ENCODE results near the gene PDILT.
"Not testable (repeated sequence)": the region's sequence is repeated elsewhere in the genome, so short reads cannot be mapped to it uniquely, and the experiment has no call there.

Gene PDILT

DNA sequence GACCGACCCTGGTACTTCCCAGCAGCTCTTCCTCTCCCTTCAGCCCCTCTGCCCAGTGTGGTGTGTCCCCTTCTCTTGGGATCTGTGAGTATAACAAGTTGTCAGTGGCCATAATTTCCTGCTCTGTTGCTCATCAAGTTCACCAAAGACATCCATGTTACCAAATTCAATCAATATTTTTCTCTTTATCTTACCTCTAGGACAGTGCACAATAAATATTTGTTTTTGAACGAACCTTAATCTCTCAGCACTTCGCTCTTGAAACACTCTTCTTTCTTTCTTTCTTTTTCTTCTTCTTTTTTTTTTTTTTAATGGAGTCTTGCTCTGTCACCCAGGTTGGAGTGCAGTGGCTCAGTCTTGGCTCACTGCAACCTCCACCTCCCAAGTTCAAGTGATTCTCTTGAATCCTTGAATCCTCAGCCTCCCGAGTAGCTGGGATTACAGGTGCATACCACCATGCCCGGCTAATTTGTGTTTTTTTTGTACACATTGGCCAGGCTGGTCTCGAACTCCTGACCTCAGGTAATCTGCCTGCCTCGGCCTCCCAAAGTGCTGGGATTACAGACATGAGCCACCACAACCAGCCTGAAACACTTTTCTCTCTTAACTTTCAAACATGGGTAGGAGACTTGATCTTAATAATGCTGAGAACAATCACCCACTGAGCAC, 49.3 kb downstream of the PDILT start:
- no peak for DNase-seq

DNA sequence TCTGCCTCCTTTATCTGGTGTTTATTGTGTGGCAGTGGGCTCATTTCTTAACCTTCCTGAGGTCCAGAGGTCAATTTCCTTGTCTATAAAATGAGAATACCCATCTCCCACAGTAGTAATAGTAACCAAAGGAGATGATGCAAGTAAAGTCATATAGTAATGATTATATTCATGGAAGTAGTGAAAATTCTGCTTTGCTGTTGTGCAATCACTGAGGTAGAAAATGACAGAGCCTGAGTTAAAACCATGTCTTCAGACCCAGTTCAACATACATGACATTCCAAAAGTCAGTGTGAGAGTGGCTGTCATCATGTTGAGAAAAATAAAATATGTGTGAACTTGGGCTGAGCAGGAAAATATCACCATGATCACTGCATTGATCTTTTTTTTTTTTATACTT, 51.2 kb downstream of the PDILT start:
- DNase-seq: no peak

DNA sequence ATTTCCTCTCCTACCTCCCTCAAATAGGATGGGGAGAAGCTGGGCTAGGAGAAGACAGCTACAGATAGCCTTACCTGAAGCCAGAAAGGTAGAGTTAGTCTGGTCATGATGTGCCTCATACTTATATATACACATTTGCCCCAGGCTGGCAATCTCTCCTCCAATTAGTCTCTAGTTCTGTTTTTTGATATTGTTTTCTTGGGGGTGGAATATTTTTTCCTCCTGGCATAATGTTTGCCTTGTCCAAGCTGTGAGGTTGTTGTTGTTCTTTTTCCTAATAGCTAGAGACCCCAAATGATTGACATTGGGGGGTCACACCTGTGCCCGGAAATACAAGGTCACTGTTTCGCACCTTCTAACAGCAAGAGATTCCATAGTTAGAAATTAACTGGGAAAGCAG, 51.9 kb downstream of the PDILT start, which contains the start of gene UMOD:
Gene UMOD, minus strand, starts transcription at position 101 of the 400 bp plus-strand sequence. CDS start 1,978 bp downstream, outside the sequence.
- no peak for DNase-seq

DNA sequence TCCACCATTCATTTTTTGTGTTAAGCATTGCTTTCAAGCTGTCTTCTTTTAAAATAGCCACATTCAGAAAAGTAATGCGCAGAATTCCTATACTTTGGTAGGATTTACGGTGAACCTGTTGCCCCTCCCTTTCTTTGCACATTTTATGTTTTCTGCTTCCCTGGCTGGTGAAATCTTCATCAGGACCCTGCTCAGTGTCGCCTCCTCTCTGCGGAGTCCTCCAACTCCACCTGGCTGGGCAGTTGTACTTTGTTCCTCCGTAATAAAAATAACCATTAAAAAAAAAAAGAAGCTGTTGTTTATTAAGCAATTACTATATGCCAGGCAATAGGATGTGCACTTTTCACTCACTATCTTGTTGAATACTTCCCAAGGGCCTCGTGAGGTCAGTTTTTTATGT, 54.9 kb downstream of the PDILT start:
- no peak for DNase-seq

DNA sequence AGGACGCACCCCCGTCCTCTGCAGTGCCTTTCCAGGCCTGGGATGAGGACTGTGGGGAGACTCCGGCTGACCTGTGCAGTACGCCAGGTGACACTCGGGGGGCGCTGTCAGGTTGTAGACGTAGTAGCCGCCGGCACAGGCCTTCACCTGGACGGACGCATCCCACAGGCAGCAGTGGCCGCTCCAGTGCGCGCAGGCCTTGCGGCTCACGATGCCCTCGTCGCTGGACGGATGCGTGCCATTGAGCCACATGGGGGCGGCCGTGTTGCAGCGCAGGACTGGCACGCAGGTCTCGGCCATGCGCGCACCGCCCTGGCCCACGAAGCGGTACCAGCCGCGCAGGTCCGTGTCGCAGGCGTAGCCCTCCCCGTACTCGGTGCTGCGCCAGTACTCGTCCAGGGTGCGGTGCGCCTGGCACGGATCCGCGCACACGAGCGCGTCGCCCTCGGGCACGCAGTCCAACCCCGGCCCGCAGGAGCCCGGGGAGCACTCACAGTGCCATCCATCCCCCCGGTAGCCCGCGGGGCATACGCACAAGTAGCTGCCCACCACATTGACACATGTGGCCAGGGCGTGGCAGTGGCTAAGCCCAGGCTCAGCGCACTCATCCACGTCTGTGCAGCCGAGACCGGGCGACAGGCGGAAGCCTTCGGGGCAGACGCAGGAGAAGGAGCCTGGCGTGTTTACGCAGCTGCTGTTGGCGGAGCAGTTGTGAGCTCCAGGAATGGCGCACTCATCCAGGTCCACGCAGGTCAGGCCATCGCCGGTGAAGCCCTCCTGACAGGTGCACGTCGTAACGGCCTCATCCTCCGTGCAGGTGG, 56.0 kb downstream of the PDILT start:
- DNase-seq: peak; percentile 67

GRCh38 chr16:20347666-20348364, 56.7 kb downstream of the PDILT start:
- no peak for DNase-seq

DNA sequence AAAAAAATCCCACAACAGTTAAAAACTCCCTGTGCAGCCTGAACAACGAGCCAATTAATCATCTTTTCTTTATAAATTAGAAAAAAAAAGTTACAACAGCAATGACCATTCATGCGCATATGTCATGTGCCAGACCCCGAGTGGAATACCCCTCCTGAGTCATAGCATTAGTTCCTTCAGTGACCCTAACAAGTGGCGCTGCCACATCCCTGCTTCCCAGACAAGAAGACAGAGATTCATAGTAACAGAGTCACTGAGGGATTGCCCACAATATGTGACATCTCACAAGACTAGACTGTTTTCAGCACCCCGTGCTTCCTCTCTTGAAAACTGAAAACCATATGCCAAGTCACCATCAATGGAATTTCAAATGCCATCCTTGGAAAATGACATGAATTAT, 59.9 kb downstream of the PDILT start:
- DNase-seq: no peak

- no peak for DNase-seq
These were observed 64.8 kb downstream of the PDILT start for GRCh38 chr16:20339744-20340143.

DNA sequence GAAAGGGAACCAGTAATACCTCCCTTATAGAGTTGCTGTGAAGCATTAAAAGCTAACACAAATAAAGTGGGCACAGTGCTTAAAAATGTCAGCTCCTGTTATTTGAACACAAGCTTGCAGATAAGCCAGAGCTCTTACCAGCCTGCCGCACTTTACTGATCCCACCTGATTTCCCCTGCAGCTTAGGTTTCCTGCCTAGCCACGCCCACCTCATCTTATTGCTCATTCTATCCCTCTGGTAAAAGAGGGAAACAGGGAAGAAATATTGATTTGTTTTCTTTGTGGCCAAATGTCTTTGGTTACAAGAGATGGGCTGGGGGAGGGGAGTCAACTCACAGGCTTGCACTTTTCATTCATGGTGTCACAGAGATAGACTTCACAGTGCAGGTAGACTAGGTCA, 67.6 kb downstream of the PDILT start:
- no peak for DNase-seq

GRCh38 chr16:20334396-20334795, 70.1 kb downstream of the PDILT start:
- no peak for DNase-seq

GRCh38 chr16:20333120-20333519, 71.4 kb downstream of the PDILT start:
- no peak for DNase-seq

DNA sequence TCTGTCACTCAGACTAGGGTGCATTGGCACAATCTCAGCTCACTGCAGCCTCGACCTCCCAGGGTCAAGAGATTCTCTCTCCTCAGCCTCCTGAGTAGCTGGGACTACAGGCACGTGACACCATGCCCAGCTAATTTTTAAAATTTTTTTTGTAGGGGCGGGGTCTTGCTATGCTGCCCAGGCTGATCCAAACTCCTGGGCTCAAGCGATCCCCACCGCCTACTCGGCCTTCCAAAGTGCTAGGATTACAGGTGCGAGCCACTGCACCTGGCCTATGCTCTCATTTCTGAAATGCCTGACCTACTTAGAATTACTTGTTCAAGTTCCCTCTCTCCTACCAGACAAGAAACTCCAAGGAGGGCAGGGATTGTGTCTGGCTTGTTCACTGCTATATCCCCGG, 72.1 kb downstream of the PDILT start:
- DNase-seq: no peak

- DNase-seq: no peak
These were observed 72.9 kb downstream of the PDILT start for GRCh38 chr16:20331635-20332034.

DNA sequence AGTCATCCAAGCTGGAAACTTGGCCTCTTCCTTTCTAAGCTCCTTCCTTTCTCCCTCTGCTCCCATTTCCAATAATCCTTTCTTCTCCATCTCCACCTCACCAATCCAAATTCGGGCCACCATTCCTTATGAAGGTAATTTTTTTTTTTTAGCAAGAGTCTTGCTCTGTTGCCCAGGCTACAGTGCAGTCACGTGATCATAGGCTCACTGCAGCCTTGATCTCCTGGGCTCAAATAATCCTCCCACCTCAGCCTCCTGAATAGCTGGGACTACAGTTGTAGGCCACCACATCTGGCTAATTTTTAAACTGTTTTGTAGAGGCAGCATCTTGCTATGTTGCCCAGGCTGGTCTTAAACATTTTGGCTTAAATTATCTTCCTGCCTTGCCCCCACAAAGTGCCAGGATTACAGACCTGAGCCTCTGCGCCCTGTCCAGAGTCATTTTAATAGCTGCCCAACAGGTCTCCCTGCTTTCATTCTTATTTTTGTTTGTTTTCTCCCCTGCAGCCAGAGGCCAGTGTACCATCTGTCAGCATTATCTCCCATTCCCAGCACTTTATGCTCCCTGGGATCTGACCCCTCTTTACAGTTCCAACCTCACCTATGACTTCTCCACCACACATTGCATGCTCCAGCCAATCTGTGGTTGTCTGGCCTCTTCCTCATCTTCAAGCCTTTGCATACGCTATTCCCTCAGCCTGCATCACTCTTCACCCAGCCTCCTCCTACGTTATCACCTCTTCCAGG, 75.0 kb downstream of the PDILT start:
- DNase-seq: no peak

DNA sequence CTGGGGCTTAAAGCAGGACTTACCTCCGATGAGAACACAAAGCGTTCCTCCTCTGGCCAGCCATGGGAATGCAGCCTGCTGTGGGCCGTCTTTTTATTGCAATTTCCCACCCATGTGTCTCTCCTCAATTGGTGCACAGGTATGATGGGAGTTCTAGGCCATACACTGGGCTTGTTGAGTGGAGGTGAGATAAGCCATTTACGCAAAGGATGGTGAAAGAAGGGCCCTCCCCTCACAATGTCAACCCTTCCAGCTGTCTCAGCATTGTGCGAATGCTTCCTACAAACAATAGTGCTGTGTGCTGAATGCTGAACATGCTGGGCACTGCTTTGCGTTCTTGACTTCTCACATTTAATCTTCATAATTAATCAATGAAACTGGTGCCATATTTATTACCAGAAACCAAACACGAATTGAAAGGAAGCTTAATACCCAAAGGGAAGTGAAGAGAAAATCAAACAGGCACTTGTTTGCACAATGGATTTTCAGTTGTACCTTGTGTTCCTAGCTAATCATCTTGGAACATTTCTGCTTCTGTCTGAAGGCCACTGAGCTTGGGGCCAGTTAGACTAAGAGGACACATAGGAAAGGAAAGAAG, 77.0 kb downstream of the PDILT start, which contains the start of gene GP2:
Gene GP2, minus strand, starts transcription at position 70 of the 598 bp plus-strand sequence. CDS start 1,082 bp downstream, outside the sequence.
- DNase-seq: peak; percentile 82

DNA sequence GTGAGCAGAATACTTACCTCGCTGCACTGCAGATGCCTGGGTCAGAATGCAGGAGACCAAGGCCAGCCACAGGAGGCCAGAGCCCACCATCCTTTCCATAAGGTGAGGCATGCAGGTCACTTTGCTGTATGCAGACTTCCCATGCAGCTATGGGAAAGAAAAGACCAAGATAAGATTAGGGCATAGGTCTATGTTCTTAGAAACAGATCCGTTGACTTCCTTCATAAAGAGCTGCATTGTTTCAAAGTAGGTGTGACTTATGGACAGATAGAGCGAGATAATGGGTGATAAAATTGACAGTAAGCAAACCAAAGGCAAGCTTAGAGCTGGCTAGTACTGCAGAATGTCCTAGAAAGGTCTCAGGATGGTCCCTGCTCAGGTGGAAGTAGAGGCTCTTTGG, 78.2 kb downstream of the PDILT start:
- no peak for DNase-seq

DNA sequence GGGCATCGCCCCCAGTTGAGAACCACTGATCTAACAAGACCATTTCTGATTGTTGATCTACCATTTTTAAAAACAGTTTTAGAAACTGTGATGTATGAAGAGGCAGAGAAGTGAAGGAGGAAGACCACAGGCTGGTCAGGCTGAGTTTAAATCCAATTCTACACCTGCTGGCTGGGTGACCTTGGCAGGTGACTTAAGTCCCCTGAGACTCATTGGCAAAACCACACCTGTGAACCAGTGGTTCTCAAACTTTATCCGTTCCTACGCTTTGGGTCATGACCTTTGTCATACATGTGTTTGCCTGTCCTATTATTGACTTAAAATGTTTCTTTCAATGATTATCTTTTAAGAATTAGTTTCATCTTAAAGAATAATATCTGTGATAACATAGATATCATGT, 79.5 kb downstream of the PDILT start:
- no peak for DNase-seq

DNA sequence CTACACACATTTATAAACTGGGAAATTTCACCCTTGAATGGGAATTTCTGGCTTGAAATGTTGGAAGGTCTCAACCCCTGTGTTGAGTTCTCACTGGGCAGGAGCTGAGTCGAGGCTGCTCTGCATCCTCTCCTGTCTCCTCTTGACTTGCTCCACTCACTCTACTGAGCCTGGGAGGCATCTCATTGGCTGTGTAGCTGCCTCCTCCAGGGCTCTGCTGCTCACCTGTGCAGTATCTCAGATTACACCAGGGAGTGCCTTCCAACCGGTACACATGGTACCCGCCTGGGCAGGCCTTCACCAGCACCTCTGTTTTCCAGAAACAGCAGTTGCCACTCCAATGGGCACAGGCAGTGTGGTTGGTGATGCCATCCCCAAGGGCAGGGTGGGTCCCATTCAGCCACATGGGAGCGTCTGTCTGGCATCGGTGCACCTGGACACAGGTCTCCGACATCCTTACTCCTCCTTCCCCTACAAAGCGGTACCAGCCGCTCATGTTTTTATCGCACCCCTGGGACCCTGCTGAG, 80.9 kb downstream of the PDILT start:
- DNase-seq: peak; percentile 84

DNA sequence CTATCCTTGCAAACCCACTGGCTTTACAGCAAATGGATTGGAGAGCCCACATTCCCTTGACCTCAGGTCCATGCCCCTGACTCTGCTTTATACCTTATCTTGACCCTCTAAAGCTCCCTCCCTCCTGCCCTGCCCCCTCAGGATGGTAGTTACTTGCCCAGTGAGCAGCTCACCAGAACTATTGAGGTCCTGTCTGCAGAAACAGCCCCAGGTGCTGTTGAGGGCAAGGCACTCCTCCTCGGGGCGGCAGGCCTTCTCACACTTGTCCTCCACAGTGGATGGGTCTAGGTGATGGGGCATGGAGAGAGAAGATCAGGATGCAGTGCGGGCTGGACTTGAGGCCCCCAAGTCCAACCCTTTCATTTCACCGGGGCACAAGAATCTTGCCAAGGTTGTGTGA, 81.8 kb downstream of the PDILT start:
- no peak for DNase-seq

DNA sequence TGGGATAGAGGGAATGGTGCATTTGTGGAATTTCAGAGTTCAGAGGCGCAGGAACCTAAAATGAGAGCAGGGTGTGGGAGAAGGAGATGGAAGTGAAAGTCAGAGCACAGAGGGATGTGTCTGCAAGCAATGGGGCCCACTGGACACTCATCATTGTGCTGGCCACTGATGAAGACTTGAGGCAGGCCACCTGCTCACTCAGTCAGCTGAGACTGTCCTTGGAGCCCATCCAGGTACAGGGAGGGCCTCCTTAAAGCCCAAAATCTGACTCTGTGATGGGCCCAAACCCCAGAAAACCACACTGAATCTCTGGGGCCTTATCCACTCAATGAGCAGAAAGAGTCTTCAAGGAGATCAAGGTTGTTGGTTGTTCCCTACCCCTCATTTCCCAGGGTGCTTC, 82.9 kb downstream of the PDILT start:
- DNase-seq: no peak

DNA sequence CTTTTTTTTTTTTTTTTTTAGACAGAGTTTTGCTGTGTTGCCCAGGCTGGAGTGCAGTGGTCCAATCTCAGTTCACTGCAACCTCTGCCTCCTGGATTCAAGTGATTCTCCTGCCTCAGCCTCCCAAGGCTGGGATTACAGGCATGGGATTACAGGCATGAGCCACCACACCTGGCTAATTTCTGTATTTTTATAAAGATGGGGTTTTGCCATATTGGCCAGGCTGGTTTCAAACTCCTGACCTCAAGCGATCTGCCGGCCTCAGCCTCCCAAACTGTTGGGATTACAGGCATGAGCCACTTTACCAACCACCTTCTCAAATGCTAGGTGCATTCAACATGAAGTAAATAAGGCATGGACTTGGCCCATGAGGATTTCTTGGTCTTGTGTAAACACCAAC, 83.5 kb downstream of the PDILT start:
- not testable (repeated sequence) for DNase-seq

- no peak for DNase-seq
These were observed 83.9 kb downstream of the PDILT start for GRCh38 chr16:20320592-20320991.
